GM08714 (cell line): ENCODE measurements around the gene RNF111.
"Not testable (repeated sequence)": the region's sequence is repeated elsewhere in the genome, so short reads cannot be mapped to it uniquely, and the experiment has no call there.

Source experiments
- H3K4me3 ChIP-seq: fragments of 200-500 bp; sonication (Bioruptor generic); 2 replicates; pipeline ENCODE4 v1.5.1; 2014; ENCODE audit warnings: mild to moderate bottlenecking, low read length, inconsistent platforms
- ZNF274 ChIP-seq: IDR thresholded peaks from 2 replicates; pipeline ENCODE4 v1.6.1; 2012; ENCODE audit warnings: mild to moderate bottlenecking, low read depth, low read length

RNF111 gene

GRCh38 chr15:59119625-59120024, 132.2 kb downstream of the RNF111 start:
- no peak overlapping the region for H3K4me3 ChIP-seq
- no peak for TF ChIP-seq ZNF274

DNA sequence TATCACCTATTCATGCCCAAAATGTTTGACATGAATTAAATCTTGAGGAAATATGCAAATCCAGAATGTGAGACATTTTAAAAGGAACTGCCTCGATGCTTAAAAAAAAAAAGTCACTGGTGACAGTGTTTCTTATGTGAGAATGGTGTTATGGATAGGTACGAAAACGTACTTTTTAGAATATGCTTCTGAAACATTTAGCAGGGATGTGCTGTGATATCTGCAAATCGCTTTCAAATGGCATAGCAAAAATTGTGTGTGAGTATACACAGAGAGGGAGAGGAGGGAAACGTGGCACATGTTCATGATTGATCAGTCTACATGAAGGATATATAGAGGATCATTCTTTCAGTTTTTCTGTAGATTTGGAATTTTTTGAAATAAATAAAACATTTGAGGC, 133.5 kb downstream of the RNF111 start:
- TF ChIP-seq ZNF274: no peak

GRCh38 chr15:59124261-59124660, 136.8 kb downstream of the RNF111 start:
- H3K4me3 ChIP-seq: no peak overlapping the region
- no peak for TF ChIP-seq ZNF274

More for the DNA sequence above, 133.5 kb downstream of the RNF111 start:
- H3K4me3 ChIP-seq: no peak overlapping the region

GRCh38 chr15:59125683-59126082, 138.2 kb downstream of the RNF111 start:
- H3K4me3 ChIP-seq: not testable (repeated sequence)

DNA sequence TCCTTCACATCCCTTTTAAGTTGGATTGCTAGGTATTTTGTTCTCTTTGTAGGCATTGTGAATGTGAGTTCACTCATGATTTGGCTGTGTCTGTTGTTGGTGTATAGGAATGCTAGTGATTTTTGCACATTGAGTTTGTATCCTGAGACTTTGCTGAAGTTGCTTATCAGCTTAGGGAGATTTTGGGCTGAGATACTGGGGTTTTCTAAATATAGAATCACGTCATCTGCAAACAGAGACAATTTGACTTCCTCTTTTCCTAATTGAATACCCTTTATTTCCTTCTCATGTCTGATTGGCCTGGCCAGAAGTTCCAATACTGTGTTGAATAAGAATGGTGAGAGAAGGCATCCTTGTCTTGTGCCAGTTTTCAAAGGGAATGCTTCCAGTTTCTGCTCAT, 139.8 kb downstream of the RNF111 start:
- not testable (repeated sequence) for H3K4me3 ChIP-seq

- H3K4me3 ChIP-seq: no peak overlapping the region
- no peak for TF ChIP-seq ZNF274
Observed at GRCh38 chr15:59131456-59131855, 144.0 kb downstream of the RNF111 start.

- TF ChIP-seq ZNF274: no peak
- H3K4me3 ChIP-seq: no peak overlapping the region
Observed at GRCh38 chr15:59131969-59132562, 144.6 kb downstream of the RNF111 start.

DNA sequence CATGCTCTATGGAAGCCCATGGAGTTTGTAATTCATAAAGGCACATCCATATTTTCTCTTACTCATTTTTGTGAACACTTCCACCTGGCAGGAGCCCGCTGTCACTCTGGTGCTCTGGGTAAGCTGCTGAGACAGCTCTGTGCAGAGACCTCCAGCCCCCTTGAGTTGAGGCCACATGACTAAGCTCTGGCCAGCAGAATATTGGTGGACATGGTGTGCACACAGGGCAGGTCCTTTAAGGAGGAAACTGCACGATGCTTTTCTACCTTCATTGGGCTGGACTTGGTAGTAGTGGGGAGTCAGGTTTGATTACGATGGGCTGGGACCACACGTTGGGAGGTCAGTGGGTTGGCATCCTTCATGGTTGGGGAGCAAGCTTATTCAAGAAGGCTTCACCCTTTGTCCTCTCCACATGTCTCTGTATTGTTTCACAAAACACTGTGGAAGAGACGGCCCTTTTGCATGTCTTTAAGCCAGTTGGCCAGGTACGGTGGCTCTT, 146.5 kb downstream of the RNF111 start:
- H3K4me3 ChIP-seq: no peak overlapping the region
- TF ChIP-seq ZNF274: no peak

DNA sequence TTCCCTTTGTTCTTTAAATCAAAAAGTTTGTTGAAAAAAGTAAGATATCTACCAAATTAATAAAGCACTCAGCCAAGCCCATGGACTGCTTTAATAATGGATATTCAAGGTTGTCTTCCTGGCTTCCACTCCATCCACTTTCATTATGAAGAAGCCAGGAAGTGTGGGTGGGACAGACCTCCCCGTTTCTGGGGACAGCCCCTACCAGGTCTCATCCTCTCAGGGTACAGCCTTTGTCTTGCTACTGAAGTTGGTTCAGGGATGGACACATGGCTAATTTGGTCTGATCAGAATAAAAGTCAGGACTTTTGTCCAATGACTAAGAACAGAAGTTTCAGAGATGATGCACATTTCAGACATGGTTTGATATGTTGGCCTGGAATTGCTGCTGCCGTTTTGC, 150.1 kb downstream of the RNF111 start:
- no peak for TF ChIP-seq ZNF274
- no peak overlapping the region for H3K4me3 ChIP-seq

GRCh38 chr15:59138243-59138642, 150.8 kb downstream of the RNF111 start:
- no peak for TF ChIP-seq ZNF274
- H3K4me3 ChIP-seq: no peak overlapping the region

DNA sequence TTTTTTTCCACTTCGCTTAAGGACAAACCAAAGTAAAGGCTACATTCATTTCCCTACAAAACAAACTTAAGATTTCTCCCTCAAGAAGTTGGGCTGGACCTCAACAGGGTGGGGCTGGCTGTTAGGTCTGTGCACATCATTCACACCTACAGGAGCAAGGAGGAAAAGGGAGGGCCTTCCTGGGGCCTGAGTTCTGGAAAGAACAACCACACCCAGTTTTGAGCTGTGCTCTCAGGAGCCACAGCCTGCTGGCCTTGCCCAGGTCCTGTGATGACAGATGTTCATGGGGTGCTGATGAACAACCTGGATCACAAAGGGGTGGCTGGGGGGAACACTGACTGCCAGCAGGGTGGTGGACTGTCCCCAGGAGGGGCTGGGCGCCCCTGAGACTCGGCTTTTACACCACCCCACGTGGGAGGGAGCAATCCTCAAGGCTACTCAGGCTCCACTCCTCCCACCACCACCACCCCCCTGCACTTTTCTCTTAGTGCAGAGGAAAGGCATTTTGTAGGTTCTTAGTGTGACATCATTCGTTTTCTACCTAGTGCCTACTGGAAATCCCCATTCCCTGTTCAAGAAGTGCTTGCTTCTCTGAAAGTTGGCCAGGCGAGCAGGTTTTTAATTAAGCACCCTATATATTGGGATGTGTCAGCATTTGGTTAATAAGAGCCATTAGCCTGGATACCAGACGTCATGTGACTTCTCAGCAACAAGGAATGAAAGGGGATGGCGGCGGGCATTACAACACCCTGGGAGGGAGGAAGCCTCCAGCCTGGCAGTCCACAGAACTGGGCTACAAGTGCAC, 153.2 kb downstream of the RNF111 start:
- H3K4me3 ChIP-seq: no peak overlapping the region
- TF ChIP-seq ZNF274: no peak

DNA sequence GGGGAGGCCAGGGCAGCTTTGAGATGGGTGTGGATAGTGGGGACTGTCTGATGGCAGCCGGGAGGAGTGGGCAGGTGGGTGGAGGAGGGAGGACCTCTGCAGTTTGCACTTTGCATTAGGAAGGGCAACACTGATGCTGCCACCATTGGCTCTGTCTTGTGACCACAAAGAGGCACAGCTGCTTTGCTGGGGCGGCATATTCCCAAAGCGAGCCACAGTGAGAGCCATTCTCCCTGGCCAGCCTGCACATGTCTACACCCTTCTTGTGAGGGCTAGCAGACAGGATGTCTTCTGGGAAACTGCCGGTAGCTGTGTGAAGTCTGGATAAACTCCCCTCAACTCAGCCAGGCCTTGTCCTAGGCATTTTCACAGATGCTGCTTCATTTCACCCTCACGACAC, 155.8 kb downstream of the RNF111 start:
- no peak overlapping the region for H3K4me3 ChIP-seq
- no peak for TF ChIP-seq ZNF274

DNA sequence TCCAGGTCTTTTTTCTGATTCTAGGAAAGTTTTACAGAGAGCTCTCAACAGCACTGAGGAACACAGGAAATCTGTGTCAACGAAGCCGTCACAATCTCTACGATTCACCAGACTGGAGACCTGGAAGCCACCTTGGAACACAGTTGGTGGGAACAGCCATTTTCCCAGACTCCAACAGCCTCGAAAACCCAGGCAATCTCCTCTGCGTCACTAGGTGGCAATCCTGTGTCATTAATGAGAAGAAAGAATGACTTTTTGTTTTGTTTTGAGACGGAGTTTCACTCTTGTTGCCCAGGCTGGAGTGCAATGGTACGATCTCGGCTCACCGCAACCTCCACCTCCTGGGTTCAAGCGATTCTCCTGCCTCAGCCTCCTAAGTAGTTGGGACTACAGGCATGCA, 157.1 kb downstream of the RNF111 start:
- not testable (repeated sequence) for H3K4me3 ChIP-seq
